IMR-90 (cell line): ENCODE data around the gene LRIG1. TPM values are rescaled to one million over a fixed set of nuclear protein-coding genes. Genes with fewer than 3 reads are reported as not detected.

ENCODE experiments used
- ATAC-seq: fragments of 200-7000 bp; cut with Tn5 transposase; 2 replicates; pipeline ENCODE4 v1.9.1; 2020; ENCODE audit warnings: low read depth, mild to moderate bottlenecking, moderate library complexity
- BruUV-seq: library from RNA; stranded (reverse); fragments of 400-500 nt; replicated peaks from 2 replicates; lab custom pipeline; 2021; lab: Mats Ljungman, UMichigan
- CTCF ChIA-PET: fragments of 300-600 bp; formaldehyde crosslinking; extraction: SDS; loops from one replicate; lab custom pipeline; 2021; ENCODE audit warnings: antibody characterized with exemption; lab: Yijun Ruan, JAX
- POLR2A ChIA-PET: fragments of 300-600 bp; sonication (Branson Sonifier 250); formaldehyde crosslinking; loops from one replicate; lab custom pipeline; 2022; ENCODE audit warnings: antibody characterized with exemption; ENCODE audit not compliant: unreplicated experiment; lab: Charles Lee
- DNase-seq: peaks from one replicate; pipeline ENCODE4 v3.0.0; 2013
- H2AFZ ChIP-seq: replicated peaks from 2 replicates; pipeline ENCODE3; 2013; ENCODE audit warnings: low read length, mild to moderate bottlenecking; ENCODE audit not compliant: poor library complexity
- H2AK5ac ChIP-seq: 2 replicates; pipeline ENCODE4 v1.6.1; 2013; ENCODE audit warnings: low read depth, low read length, inconsistent platforms
- H2AK9ac ChIP-seq: replicated peaks from 2 replicates; pipeline ENCODE3; 2013; ENCODE audit warnings: mild to moderate bottlenecking, low read depth, low read length, moderate library complexity; ENCODE audit not compliant: poor library complexity
- H2BK120ac ChIP-seq: 2 replicates; pipeline ENCODE4 v1.6.1; 2013; ENCODE audit warnings: low read depth, low read length, inconsistent platforms
- H2BK15ac ChIP-seq: 3 replicates; pipeline ENCODE4 v1.6.1; 2013; ENCODE audit warnings: low read depth, low read length, inconsistent platforms
- H2BK20ac ChIP-seq: 2 replicates; pipeline ENCODE4 v1.6.1; 2013; ENCODE audit warnings: low read depth, mild to moderate bottlenecking, inconsistent platforms, low read length, moderate library complexity
- H2BK5ac ChIP-seq: 2 replicates; pipeline ENCODE4 v1.6.1; 2013; ENCODE audit warnings: mild to moderate bottlenecking, low read depth, low read length, inconsistent platforms; ENCODE audit not compliant: poor library complexity, severe bottlenecking
- H3K14ac ChIP-seq: replicated peaks from 2 replicates; pipeline ENCODE4 v1.6.1; 2013; ENCODE audit warnings: low read depth, low read length, inconsistent platforms
- H3K18ac ChIP-seq: 2 replicates; pipeline ENCODE4 v1.6.1; 2013; ENCODE audit warnings: low read depth, low read length, control low read depth
- H3K23ac ChIP-seq: 2 replicates; pipeline ENCODE4 v1.6.1; 2013; ENCODE audit warnings: low read depth, low read length, inconsistent platforms
- H3K27ac ChIP-seq: 2 replicates; pipeline ENCODE4 v1.5.1; 2013; ENCODE audit warnings: mild to moderate bottlenecking, control low read depth, low read length; ENCODE audit not compliant: insufficient read depth
- H3K27me3 ChIP-seq: 2 replicates; pipeline ENCODE4 v1.6.1; 2013; ENCODE audit warnings: low read length; ENCODE audit not compliant: control insufficient read depth, insufficient read depth
- H3K36me3 ChIP-seq: 2 replicates; pipeline ENCODE4 v1.6.1; 2013; ENCODE audit warnings: low read length, mixed read lengths; ENCODE audit not compliant: control insufficient read depth, insufficient read depth
- H3K4ac ChIP-seq: 2 replicates; pipeline ENCODE4 v1.6.1; 2013; ENCODE audit warnings: low read depth, low read length, inconsistent platforms
- H3K4me1 ChIP-seq: 2 replicates; pipeline ENCODE4 v1.6.1; 2013; ENCODE audit warnings: low read length, mixed read lengths; ENCODE audit not compliant: control insufficient read depth, insufficient read depth
- H3K4me2 ChIP-seq: 2 replicates; pipeline ENCODE4 v1.6.1; 2013; ENCODE audit warnings: low read depth, mild to moderate bottlenecking, control low read depth, low read length, moderate library complexity
- H3K4me3 ChIP-seq: 2 replicates; pipeline ENCODE4 v1.5.1; 2013; ENCODE audit warnings: low read depth, mild to moderate bottlenecking, control low read depth, low read length, moderate library complexity; ENCODE audit not compliant: insufficient read depth
- H3K56ac ChIP-seq: 2 replicates; pipeline ENCODE4 v1.6.1; 2013; ENCODE audit warnings: low read length, inconsistent platforms; ENCODE audit not compliant: insufficient read depth; ENCODE audit errors: extremely low read depth
- H3K79me1 ChIP-seq, 2 experiments: 2 replicates each; pipeline ENCODE4 v1.6.1; 2013; ENCODE audit warnings: low read length in 2 of 2, inconsistent platforms in 1 of 2, low read depth in 1 of 2
- H3K9ac ChIP-seq: 2 replicates; pipeline ENCODE4 v1.6.1; 2013; ENCODE audit warnings: low read depth, low read length, control low read depth
- H3K9me1 ChIP-seq: 2 replicates; pipeline ENCODE4 v1.6.1; 2013; ENCODE audit warnings: low read length, inconsistent platforms; ENCODE audit not compliant: insufficient read depth
- H3K9me3 ChIP-seq: 2 replicates; pipeline ENCODE4 v1.6.1; 2013; ENCODE audit warnings: low read length; ENCODE audit not compliant: control insufficient read depth, insufficient read depth
- H4K20me1 ChIP-seq: 2 replicates; pipeline ENCODE4 v1.6.1; 2013; ENCODE audit warnings: low read length, inconsistent platforms; ENCODE audit not compliant: insufficient read depth
- H4K5ac ChIP-seq: 2 replicates; pipeline ENCODE4 v1.6.1; 2013; ENCODE audit warnings: mild to moderate bottlenecking, low read depth, low read length, control low read depth
- H4K8ac ChIP-seq, 2 experiments: 2 replicates each; pipeline ENCODE4 v1.6.1; 2013; ENCODE audit warnings: low read depth in 2 of 2, low read length in 2 of 2, control low read depth in 1 of 2, inconsistent platforms in 1 of 2
- H4K91ac ChIP-seq: 2 replicates; pipeline ENCODE4 v1.6.1; 2013; ENCODE audit warnings: low read depth, low read length, inconsistent platforms; ENCODE audit not compliant: insufficient read depth
- FOS ChIP-seq: fragments of 150-350 bp; IDR thresholded peaks from 2 replicates; pipeline ENCODE4 v1.6.1; 2016; ENCODE audit warnings: low read depth, low read length
- MAZ ChIP-seq: IDR thresholded peaks from 2 replicates; pipeline ENCODE4 v1.6.1; 2012; ENCODE audit warnings: low read depth, mild to moderate bottlenecking, low read length, improper control_type of control experiment, moderate library complexity, borderline replicate concordance
- RAD21 ChIP-seq: IDR thresholded peaks from 2 replicates; pipeline ENCODE4 v1.6.1; 2012; ENCODE audit warnings: low read length, improper control_type of control experiment
- SMC3 ChIP-seq: fragments of 150-350 bp; IDR thresholded peaks from 2 replicates; pipeline ENCODE4 v1.6.1; 2016; ENCODE audit warnings: low read depth, mild to moderate bottlenecking, antibody characterized with exemption, low read length, moderate library complexity
- WGBS, 2 experiments: methylation state at CpG; one replicate each; pipeline versions ENCODE4 v1.1.5 to v1.1.7; 2013; ENCODE audit warnings: missing lambda C conversion rate in 2 of 2; ENCODE audit not compliant: insufficient read length in 1 of 2; ENCODE audit errors: extremely low coverage in 2 of 2; 5-methylcytosine and 5-hydroxymethylcytosine counted together
- dilution Hi-C: fragments of 300-500 bp; cut with HindIII; formaldehyde crosslinking; loops from one replicate; pipeline ENCODE4 v1.14.3; 2018; ENCODE audit warnings: low sequenced_read_pairs; ENCODE audit not compliant: unreplicated experiment
- in situ Hi-C: fragments of 300-500 bp; cut with MboI; formaldehyde crosslinking; loops from 3 replicates; pipeline ENCODE4 v1.14.3; 2019; ENCODE audit warnings: low sequenced_read_pairs, inconsistent platforms, mixed read lengths
- intact Hi-C: fragments of 100-400 bp; cut with micrococcal nuclease; formaldehyde crosslinking; loops from 2 replicates; pipeline ENCODE4 v1.10.0; 2022
- polyA plus RNA-seq, 3 experiments: library from polyadenylated mRNA; depleted of rRNA; stranded (reverse); fragments of >200 nt; gene quantifications; 2 replicates each; pipeline ENCODE4 v1.2.3, GENCODE V29; 2012; ENCODE audit warnings: low replicate concordance in 1 of 3
- total RNA-seq: library from RNA; depleted of rRNA; stranded (reverse); fragments of >200 nt; gene quantifications from 2 replicates; pipeline ENCODE4 v1.2.3, GENCODE V29; 2012
- TF ChIP-seq, protein P1 (sequence below): conservative IDR thresholded peaks from 2 replicates; pipeline ENCODE4 v1.5.1; 2012; ENCODE audit warnings: mild to moderate bottlenecking, low read depth, low read length, improper control_type of control experiment

Gene LRIG1
- total and polyA plus RNA-seq, 2 of the 4 experiments (the other 2 are of a cell fraction) = 62.8 to 87.8 TPM

- ChIA-PET CTCF (interaction anchor here (0.6 to 1.2 kb wide), 6 partner anchors 8 to 444 kb away, joined by 3 to 6 read pairs (median 4); no protein-coding TSS in a partner anchor), POLR2A (no interaction called here)
- no peak overlapping the region for H2BK15ac ChIP-seq
- H2BK5ac ChIP-seq = no peak overlapping the region
- H3K18ac ChIP-seq = no peak overlapping the region
- H3K56ac ChIP-seq = no peak overlapping the region
- H3K4me3 ChIP-seq = no peak overlapping the region
- H3K14ac ChIP-seq = no peak overlapping the region
- H3K4me1 ChIP-seq = peaks cover 3% of the 10 kb centered on the region
- H3K27ac ChIP-seq = no peak overlapping the region
- no peaks in the 10 kb centered on the region for H3K79me1 ChIP-seq
- no peak overlapping the region for H4K5ac ChIP-seq
- BruUV-seq = no TSS peak
- no peak overlapping the region for H3K9ac ChIP-seq
- no peaks in the 10 kb centered on the region for H3K27me3 ChIP-seq
- no peak overlapping the region for H2AK9ac ChIP-seq
- H3K4me2 ChIP-seq = no peak overlapping the region
- intact Hi-C loops = no loop called here
- TF ChIP-seq SMC3 (peak; percentile 29; the same call in 1 of the 2 replicates), FOS (no peak), MAZ (no peak), RAD21 (peak; percentile 36)
- TF ChIP-seq, protein P1, sequence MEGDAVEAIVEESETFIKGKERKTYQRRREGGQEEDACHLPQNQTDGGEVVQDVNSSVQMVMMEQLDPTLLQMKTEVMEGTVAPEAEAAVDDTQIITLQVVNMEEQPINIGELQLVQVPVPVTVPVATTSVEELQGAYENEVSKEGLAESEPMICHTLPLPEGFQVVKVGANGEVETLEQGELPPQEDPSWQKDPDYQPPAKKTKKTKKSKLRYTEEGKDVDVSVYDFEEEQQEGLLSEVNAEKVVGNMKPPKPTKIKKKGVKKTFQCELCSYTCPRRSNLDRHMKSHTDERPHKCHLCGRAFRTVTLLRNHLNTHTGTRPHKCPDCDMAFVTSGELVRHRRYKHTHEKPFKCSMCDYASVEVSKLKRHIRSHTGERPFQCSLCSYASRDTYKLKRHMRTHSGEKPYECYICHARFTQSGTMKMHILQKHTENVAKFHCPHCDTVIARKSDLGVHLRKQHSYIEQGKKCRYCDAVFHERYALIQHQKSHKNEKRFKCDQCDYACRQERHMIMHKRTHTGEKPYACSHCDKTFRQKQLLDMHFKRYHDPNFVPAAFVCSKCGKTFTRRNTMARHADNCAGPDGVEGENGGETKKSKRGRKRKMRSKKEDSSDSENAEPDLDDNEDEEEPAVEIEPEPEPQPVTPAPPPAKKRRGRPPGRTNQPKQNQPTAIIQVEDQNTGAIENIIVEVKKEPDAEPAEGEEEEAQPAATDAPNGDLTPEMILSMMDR = peak; percentile 46
- H4K8ac ChIP-seq = no peak overlapping the region
- no peak overlapping the region for H2BK120ac ChIP-seq
- in situ Hi-C loops = no loop called here
- H3K23ac ChIP-seq = no peak overlapping the region
- WGBS, 2 experiments = 80% methylated on average over 1 of the region's 5 CpGs; no CpG with 5 or more reads in 1 of the 2 experiments
- H2AK5ac ChIP-seq = no peak overlapping the region
- H3K9me1 ChIP-seq = 0 out of 2 replicates have a peak, but pooled peaks cover 2% of the 10 kb centered on the region
- ATAC-seq (no peak), DNase-seq (peak; percentile 26)
- H3K4ac ChIP-seq = no peak overlapping the region
- H2AFZ ChIP-seq = no peak overlapping the region
- H4K20me1 ChIP-seq = no peaks in the 10 kb centered on the region
- no peak overlapping the region for H4K91ac ChIP-seq
- H3K36me3 ChIP-seq = peaks cover 53% of the 10 kb centered on the region
- H3K9me3 ChIP-seq = no peaks in the 10 kb centered on the region
- no peak overlapping the region for H2BK20ac ChIP-seq
- dilution Hi-C loops = no loop called here
Measured at GRCh38 chr3:66378256-66378655, 122.6 kb downstream of the LRIG1 start.
